Neural progenitor cell (in vitro differentiated cells): ENCODE results near the gene SLC25A47. TPM values are rescaled to one million over a fixed set of nuclear protein-coding genes. Genes with fewer than 3 reads are reported as not detected.

Experiments
- DNase-seq: peaks from one replicate; pipeline ENCODE4 v3.0.0-alpha.2; 2016; ENCODE audit warnings: low spot score
- H2AFZ ChIP-seq: fragments of 200-600 bp; sonication (generic); replicated peaks from 2 replicates; pipeline ENCODE4 v1.6.1; 2016; ENCODE audit warnings: antibody characterized with exemption
- H3F3A ChIP-seq: fragments of 200-600 bp; sonication (generic); 2 replicates; pipeline ENCODE4 v1.6.1; 2016; ENCODE audit warnings: antibody characterized with exemption, low read depth
- H3K27ac ChIP-seq: fragments of 200-600 bp; sonication (generic); 2 replicates; pipeline ENCODE4 v1.5.1; 2016; ENCODE audit warnings: mild to moderate bottlenecking
- H3K27me3 ChIP-seq: fragments of 200-600 bp; sonication (generic); 2 replicates; pipeline ENCODE4 v1.6.1; 2016; ENCODE audit warnings: mild to moderate bottlenecking, moderate library complexity
- H3K36me3 ChIP-seq: fragments of 200-600 bp; sonication (generic); 2 replicates; pipeline ENCODE4 v1.5.1; 2016
- H3K4me1 ChIP-seq: fragments of 200-600 bp; sonication (generic); 2 replicates; pipeline ENCODE4 v1.6.1; 2016; ENCODE audit warnings: mixed run types
- H3K4me2 ChIP-seq: fragments of 200-600 bp; sonication (generic); 2 replicates; pipeline ENCODE4 v1.6.1; 2016
- H3K4me3 ChIP-seq: fragments of 200-600 bp; sonication (generic); 2 replicates; pipeline ENCODE4 v1.5.1; 2016
- H3K79me2 ChIP-seq: fragments of 200-600 bp; sonication (generic); 2 replicates; pipeline ENCODE4 v1.6.1; 2016; ENCODE audit warnings: low read depth
- H3K9ac ChIP-seq: fragments of 200-600 bp; sonication (generic); 2 replicates; pipeline ENCODE4 v1.6.1; 2016
- H3K9me3 ChIP-seq: fragments of 200-600 bp; sonication (generic); 2 replicates; pipeline ENCODE4 v1.5.1; 2016; ENCODE audit warnings: low read depth
- H4K20me1 ChIP-seq: fragments of 200-600 bp; sonication (generic); 2 replicates; pipeline ENCODE4 v1.6.1; 2016; ENCODE audit warnings: low read depth
- H3K27ac Mint-ChIP-seq: 3 replicates; pipeline ENCODE4 v1.8.0; 2021; ENCODE audit warnings: mixed read lengths
- H3K27me3 Mint-ChIP-seq: 2 replicates; pipeline ENCODE4 v1.8.0; 2022; ENCODE audit warnings: low read depth, mild to moderate bottlenecking, inconsistent platforms, moderate library complexity, mixed read lengths; ENCODE audit not compliant: insufficient read depth
- H3K36me3 Mint-ChIP-seq: 3 replicates; pipeline ENCODE4 v1.8.0; 2021; ENCODE audit warnings: mixed read lengths
- H3K4me1 Mint-ChIP-seq: 3 replicates; pipeline ENCODE4 v1.8.0; 2021; ENCODE audit warnings: mixed read lengths
- H3K4me3 Mint-ChIP-seq: 3 replicates; pipeline ENCODE4 v1.8.0; 2021; ENCODE audit warnings: mild to moderate bottlenecking, moderate library complexity, mixed read lengths
- H3K9me3 Mint-ChIP-seq: 3 replicates; pipeline ENCODE4 v1.8.0; 2020; ENCODE audit warnings: mixed read lengths
- EZH2 ChIP-seq: fragments of 200-600 bp; sonication (generic); IDR thresholded peaks from 2 replicates; pipeline ENCODE4 v1.6.1; 2017; ENCODE audit warnings: antibody characterized with exemption, mild to moderate bottlenecking, moderate library complexity
- EZH2phosphoT487 ChIP-seq: fragments of 200-600 bp; sonication (generic); IDR thresholded peaks from 2 replicates; pipeline ENCODE4 v1.6.1; 2017; ENCODE audit warnings: antibody characterized with exemption
- total RNA-seq: library from RNA; depleted of rRNA; stranded (reverse); fragments of >200 nt; gene quantifications from 2 replicates; pipeline ENCODE4 v1.2.3, GENCODE V29; 2015; ENCODE audit warnings: low replicate concordance
- TF ChIP-seq, protein P1 (sequence below): fragments of 200-600 bp; sonication (generic); IDR thresholded peaks from 2 replicates; pipeline ENCODE4 v1.5.1; 2017; ENCODE audit warnings: antibody characterized with exemption, mild to moderate bottlenecking

The SLC25A47 gene
- total RNA-seq, 1 donor from 2014 or later: not detected

DNA sequence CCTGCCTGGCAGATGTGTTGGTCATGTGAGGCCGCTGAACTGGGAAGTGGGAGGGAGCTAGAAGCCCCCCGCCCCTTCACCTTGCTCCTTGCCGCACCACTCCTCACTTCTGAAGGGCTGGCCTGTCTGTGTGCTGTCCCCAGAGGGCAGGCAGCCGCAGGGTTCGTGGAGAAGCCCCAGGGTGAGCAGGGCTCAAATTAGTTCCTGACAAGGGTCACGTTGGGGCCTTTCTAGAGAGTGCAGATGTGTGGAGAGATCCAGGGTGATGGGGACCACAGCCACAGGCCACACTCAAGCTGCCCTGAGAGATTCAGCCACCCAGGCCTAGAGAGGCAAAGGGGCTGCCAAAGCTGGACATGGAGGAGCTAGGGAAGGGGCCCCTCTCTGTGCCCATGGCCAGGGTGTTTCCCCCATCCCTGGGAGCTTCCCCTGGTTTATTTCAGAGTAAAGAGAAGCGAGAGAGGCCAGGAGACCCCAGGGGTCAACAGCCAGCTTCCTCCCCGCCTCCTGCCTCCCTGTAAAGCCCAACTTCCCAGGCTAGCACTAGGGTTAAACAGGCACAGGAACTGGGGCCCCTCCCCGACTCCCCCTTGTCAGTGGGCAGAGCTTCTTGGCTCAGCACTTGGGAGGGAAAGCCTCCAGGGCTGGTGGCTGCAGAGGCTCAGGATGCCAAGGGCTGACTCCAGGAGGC lies 33.1 kb upstream of the SLC25A47 start:
- Mint-ChIP-seq H3K27me3 (peaks cover 6% of the 10 kb centered on the region), H3K36me3 (no peaks in the 10 kb centered on the region), H3K4me3 (no peak overlapping the region), H3K4me1 (peaks cover 21% of the 10 kb centered on the region), H3K27ac (no peak overlapping the region), H3K9me3 (no peaks in the 10 kb centered on the region)
- DNase-seq: no peak
- Histone ChIP-seq H2AFZ (no peak overlapping the region), H3K27ac (peak overlapping the region; percentile 46), H4K20me1 (peaks cover 77% of the 10 kb centered on the region), H3K36me3 (no peaks in the 10 kb centered on the region), H3K4me3 (no peak overlapping the region), H3K79me2 (peaks cover 3% of the 10 kb centered on the region), H3K4me2 (no peak overlapping the region), H3K9ac (no peak overlapping the region), H3K27me3 (no peaks in the 10 kb centered on the region), H3K9me3 (no peaks in the 10 kb centered on the region), H3K4me1 (no peaks in the 10 kb centered on the region), H3F3A (peaks cover 37% of the 10 kb centered on the region)
- TF ChIP-seq EZH2: no peak
- TF ChIP-seq, protein P1, sequence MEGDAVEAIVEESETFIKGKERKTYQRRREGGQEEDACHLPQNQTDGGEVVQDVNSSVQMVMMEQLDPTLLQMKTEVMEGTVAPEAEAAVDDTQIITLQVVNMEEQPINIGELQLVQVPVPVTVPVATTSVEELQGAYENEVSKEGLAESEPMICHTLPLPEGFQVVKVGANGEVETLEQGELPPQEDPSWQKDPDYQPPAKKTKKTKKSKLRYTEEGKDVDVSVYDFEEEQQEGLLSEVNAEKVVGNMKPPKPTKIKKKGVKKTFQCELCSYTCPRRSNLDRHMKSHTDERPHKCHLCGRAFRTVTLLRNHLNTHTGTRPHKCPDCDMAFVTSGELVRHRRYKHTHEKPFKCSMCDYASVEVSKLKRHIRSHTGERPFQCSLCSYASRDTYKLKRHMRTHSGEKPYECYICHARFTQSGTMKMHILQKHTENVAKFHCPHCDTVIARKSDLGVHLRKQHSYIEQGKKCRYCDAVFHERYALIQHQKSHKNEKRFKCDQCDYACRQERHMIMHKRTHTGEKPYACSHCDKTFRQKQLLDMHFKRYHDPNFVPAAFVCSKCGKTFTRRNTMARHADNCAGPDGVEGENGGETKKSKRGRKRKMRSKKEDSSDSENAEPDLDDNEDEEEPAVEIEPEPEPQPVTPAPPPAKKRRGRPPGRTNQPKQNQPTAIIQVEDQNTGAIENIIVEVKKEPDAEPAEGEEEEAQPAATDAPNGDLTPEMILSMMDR: no peak
- no peak for TF ChIP-seq EZH2phosphoT487

DNA sequence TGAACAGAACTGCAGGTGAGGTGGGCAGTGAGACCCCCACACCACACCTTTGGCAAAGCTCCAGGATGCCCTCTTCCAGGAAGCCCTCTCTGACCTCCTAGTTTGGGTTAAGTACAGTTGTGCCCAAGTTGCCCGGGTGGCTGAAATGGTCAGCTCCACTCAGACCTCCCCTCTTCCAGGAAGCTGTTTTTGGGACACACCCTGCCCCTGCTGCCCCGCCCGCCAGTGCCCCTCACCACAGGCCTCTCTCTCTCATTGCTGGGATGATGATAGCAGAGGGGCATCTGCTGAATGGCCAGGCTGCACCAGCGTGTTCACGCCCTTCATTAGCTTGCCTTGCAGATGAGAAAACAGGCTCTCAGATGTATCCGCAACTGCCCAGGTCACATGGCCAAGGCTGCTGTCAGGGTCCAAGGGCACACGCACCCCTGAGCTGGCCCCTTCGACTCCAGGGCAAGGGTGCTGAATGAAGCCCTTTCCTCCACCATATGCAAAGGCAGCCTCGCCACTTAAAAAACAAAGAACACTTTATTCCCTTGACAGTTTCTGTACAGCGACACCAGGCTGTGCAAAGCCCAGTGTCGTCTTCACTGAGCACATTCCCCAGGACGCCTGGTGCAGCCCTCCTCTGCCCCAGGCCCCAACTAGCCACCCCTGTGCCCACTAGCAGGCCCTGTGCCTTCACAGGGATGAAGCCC lies 32.4 kb upstream of the SLC25A47 start:
- H3K4me3 Mint-ChIP-seq: peak overlapping the region; percentile 10

DNA sequence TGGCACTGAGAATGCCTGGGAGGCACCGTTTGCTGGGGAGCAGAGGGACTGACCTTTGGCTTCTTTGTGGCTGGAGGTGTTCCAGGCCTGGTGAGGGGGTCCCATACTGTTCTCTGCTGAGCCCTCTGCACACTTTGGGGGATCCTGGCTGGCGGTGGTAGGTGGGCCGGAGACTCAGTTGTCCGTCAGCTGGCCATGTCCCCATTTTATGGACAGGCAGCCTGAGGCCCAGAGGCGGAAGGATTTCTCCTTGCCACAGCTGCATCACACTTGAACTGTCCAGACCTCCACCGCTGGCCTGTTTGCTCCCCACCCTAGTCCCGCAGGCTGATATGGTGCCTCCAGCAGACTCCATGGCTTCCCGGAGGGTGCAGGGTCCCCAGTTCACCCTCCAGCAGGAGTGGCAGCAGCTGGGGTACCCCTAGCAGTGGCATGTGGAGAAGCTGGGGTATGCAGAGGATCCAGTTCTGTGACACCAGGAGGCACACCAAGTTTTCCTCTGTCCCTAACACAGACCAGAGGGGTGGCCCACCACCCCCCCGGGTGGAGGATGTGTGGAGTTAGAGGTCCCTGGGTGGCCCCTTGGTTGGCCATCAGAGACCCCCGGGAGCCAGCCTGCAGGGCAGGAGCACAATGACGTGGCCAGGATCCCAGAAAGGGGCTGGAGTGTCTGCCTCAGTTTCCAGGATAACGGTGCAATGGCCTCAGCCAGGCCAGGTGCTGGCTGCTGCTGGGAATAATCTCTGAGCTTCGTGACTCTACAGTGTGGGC lies 31.6 kb upstream of the SLC25A47 start:
- H3K27ac ChIP-seq: no peak overlapping the region
- TF ChIP-seq EZH2phosphoT487: no peak
- TF ChIP-seq EZH2: no peak
- TF ChIP-seq, protein P1: no peak

More for the DNA sequence above, 32.4 kb upstream of the SLC25A47 start:
- Mint-ChIP-seq H3K36me3 (no peaks in the 10 kb centered on the region), H3K27me3 (peaks cover 6% of the 10 kb centered on the region), H3K27ac (no peak overlapping the region), H3K9me3 (no peaks in the 10 kb centered on the region), H3K4me1 (peaks cover 21% of the 10 kb centered on the region)
- Histone ChIP-seq H2AFZ (no peak overlapping the region), H3K36me3 (no peaks in the 10 kb centered on the region), H3K27ac (no peak overlapping the region), H3F3A (peaks cover 33% of the 10 kb centered on the region), H4K20me1 (peaks cover 84% of the 10 kb centered on the region), H3K9ac (no peak overlapping the region), H3K9me3 (no peaks in the 10 kb centered on the region), H3K79me2 (peaks cover 10% of the 10 kb centered on the region), H3K4me3 (no peak overlapping the region), H3K4me1 (no peaks in the 10 kb centered on the region), H3K27me3 (no peaks in the 10 kb centered on the region), H3K4me2 (no peak overlapping the region)
- TF ChIP-seq, protein P1: no peak
- TF ChIP-seq EZH2: no peak
- TF ChIP-seq EZH2phosphoT487: no peak
- no peak for DNase-seq

More for the DNA sequence above, 31.6 kb upstream of the SLC25A47 start:
- peaks cover 17% of the 10 kb centered on the region for H3K4me1 Mint-ChIP-seq
- H3K9me3 ChIP-seq: no peaks in the 10 kb centered on the region
- no peak for DNase-seq
- no peak overlapping the region for H3K4me3 ChIP-seq
- H2AFZ ChIP-seq: no peak overlapping the region
- peaks cover 85% of the 10 kb centered on the region for H4K20me1 ChIP-seq
- H3K4me3 Mint-ChIP-seq: no peak overlapping the region
- H3F3A ChIP-seq: peaks cover 26% of the 10 kb centered on the region
- H3K4me2 ChIP-seq: no peak overlapping the region
- H3K9me3 Mint-ChIP-seq: no peaks in the 10 kb centered on the region
- peaks cover 2% of the 10 kb centered on the region for H3K36me3 Mint-ChIP-seq
- no peak overlapping the region for H3K9ac ChIP-seq
- H3K4me1 ChIP-seq: no peaks in the 10 kb centered on the region
- H3K27ac Mint-ChIP-seq: no peak overlapping the region
- no peaks in the 10 kb centered on the region for H3K36me3 ChIP-seq
- peaks cover 17% of the 10 kb centered on the region for H3K79me2 ChIP-seq
- H3K27me3 ChIP-seq: no peaks in the 10 kb centered on the region
- peaks cover 3% of the 10 kb centered on the region for H3K27me3 Mint-ChIP-seq
